GM18868 (cell line): Measurements from ENCODE around the gene CKAP2L.

Source experiments
- ATAC-seq: cut with Tn5 transposase; IDR thresholded peaks from one replicate; pipeline ENCODE4 v1.9.1; 2021; ENCODE audit warnings: mild to moderate bottlenecking, moderate library complexity; ENCODE audit not compliant: unreplicated experiment

CKAP2L gene, protein sequence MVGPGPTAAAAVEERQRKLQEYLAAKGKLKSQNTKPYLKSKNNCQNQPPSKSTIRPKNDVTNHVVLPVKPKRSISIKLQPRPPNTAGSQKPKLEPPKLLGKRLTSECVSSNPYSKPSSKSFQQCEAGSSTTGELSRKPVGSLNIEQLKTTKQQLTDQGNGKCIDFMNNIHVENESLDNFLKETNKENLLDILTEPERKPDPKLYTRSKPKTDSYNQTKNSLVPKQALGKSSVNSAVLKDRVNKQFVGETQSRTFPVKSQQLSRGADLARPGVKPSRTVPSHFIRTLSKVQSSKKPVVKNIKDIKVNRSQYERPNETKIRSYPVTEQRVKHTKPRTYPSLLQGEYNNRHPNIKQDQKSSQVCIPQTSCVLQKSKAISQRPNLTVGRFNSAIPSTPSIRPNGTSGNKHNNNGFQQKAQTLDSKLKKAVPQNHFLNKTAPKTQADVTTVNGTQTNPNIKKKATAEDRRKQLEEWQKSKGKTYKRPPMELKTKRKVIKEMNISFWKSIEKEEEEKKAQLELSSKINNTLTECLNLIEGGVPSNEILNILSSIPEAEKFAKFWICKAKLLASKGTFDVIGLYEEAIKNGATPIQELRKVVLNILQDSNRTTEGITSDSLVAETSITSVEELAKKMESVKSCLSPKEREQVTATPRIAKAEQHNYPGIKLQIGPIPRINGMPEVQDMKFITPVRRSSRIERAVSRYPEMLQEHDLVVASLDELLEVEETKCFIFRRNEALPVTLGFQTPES

DNA sequence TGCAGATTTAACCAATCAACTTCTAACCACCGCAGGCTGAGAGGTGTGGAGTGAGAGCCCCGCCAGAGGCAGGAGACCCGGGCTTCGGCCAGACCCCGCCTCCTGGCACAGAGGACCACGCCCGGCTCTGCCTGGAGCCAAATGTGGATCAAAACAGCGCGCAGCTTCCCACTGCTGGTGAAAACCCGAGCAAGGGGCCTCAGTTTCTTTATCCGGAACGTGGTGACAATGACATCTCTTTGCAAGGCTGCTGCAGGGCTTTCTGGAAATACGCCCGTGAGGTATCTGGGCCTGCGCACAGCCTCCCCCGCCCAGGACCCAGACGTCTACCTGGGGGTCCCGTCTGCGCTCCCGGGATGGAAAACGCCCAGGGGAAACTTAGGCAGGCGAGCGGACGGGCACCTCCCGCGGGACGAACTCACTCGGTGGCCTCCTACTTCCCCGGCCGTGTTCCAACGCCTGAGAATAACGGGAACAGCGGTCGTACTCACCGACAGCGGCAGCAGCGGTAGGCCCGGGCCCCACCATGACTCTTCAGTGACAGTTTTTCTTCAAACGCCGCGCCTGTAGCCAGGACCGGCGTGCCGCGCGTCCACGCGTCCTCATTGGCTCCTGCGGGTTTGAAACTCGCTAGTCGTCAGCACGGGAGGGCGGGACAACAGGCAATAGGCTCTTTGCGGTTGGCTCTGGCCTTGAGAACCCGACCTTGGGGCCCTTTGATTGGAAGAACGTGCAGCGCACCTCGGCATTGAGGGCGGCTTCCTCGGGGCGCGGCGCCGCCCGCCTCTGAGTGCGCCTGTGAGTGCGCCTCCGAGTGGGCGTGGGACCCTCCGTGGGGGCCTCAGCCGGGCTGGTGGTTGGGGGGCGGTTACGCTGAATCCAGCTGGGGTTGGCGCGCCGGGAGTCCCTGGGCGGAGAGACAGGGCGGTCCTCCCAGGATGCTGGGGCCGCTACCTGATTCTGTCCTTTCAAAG lies at the start of gene CKAP2L:
CKAP2L (minus strand) TSS at position 539 of the 974 bp plus-strand sequence; CDS start at position 528, 11 bp downstream.
- ATAC-seq, result peak; percentile 97

DNA sequence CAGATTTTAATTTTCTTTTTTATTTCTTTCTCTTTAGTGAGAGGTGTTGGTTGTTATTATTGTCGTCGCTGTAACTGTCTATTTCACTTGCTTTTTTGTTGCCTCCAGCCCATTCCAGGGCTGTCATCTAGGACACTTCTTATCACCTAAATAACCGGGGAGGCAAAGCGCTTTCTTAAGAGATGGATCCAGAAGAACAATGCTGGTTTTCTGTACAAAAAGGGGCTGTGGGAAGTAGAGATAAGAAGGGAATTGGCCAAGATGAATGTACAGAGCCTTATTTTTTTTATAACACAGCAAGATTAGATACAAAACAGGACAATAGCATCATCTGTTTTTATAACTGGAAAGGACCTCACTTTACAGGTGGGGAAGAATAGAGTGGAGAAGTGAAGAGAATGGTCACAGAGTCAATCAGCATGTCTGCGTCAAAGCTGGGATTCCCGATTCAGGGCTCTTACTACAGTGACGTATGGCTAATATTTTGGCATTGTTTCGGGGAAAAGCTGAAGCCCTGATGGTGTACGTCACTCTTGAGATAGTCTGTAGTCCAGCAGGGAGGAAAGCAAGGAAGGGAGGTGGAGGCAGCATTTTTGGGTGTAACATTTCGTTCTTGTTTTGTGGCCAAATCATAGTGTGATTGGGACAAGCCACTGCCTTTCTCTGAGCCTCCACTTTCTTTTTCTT lies 49.0 kb upstream of the CKAP2L start:
- no peak for ATAC-seq

DNA sequence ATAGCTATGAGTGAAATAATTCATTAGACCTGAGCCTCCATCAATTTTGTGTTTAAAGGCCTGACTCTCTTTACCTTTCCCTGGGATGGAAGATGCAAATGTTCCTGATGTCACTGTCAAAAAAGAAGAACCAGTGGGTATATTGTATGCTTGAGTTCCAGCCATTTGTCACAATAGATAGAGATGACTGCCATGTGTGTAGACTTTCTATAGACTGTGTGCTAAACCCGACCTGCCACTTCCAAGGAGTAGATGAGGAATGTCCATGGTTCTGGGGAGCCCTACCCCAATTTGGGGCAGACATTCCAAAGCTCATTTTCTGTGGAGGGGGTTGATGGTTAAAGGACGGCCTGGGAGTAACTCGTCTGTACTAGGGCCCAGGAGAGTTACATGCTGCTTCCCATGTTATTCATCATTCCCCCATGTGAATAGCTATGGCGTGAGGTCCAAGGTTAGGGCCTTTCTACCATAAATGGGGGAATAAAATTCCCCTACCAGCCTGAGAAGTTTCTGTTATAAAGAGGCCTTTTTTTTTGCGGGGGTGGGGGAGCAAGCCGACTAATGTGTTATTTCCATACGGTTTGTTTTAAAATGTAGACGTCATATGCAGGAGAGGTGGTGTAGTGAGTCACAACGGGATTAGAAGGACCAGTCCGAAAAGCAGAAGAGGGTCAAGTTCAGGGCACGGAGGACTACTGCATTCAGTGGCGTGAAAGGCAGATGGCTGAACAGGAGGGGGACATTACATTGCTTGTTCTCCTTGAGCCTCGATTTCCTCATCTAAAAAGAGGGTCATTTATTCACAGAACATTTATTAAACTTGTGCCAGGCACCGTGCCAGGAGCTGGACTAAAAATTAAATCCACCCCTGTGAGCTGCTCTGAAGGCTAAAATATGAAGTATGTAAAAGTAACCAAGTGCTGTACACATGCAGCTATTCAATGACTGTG lies 48.2 kb upstream of the CKAP2L start:
- no peak for ATAC-seq

DNA sequence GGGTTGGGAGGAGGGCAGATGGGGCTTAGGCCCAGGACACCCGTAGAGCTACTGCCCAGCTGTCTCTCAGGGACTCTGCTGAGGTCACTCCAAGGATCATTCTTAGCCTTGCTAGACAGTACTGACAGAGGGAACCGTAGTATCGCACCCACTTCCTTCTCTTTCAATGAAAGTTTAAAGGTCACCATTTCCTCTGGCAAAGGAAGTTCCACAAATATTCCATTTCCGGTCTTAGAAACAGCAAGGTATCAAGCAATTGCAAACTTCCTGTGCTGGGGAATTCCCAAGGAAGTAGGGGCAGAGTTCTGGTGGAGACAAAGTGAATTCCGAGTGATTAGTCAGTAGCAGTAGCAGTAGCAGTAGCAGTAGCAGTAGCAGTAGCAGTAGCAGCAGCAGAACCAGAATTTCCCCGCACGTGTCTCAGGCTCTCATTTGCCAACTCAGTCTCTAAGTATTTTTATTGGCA lies 47.5 kb upstream of the CKAP2L start:
- ATAC-seq, result no peak

DNA sequence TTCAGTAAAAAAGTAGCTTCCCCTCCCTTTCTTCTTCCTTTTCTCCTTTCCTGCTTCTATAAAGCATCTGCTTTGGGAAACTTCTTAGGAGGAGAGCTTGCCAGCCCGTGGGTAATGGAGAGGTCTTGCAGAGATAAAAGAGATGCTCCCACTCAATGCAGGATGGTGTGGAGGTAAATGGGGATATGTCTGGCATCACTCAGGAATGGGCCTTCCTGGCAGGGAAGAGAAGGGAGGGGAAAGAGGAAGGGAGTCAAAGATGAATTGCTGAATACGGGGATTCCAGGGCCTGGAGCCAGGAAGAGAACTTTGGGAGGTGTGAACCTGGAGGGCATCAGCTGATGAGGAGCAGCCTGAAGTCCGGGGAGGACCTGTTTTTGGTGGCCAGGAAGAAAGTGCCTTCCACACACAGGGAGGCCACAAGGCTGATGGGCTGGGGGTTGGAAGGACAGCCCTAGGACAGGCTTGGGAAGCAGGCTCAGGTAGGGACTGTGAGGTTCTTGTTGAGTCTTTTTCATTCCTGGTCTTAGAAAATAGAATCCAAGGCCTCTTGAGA lies 46.9 kb upstream of the CKAP2L start:
- no peak for ATAC-seq

DNA sequence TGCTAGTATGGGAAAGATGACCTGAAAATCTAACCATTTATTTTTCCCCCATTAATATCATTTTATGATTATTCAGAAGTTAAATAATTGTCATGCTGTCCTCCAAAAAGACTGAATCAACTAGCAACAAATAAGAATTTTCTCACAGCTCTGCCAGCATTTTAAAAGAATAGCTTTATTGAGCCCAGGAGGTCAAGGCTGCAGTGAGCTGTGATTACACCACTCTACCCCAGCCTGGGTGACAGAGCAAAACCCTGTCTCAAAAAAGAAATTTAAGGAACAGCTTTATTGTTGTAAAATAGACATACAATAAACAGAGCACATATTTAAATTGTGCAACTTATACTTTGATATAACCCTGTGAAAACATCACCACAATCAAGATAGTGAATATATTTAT lies 44.7 kb upstream of the CKAP2L start:
- no peak for ATAC-seq

DNA sequence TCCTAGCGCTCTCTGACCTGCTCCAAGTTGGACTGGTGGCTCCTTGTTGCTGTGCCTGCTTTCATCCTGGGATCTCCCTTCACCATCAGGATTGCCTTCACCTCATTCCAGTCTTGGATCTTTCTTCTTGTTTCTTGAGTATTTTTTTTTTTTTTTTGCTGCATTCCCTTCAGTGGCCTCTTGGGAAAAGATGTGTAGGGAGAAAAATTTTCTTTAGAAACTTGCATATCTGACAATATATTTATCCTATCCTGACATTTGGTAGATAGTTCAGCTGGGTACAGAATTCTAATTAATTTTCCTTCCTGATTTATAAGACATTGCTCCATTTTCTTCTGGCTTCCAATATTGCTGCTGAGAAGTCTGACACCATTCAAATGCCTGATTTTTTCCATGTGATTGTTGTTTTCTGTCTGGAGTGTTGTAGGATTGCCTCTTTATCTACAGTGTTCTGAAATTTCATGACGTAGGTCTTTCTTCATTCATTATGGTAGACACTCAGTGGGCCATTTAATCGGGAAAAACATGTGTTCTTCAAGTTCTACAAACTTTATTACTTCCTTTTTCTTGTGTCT lies 42.9 kb upstream of the CKAP2L start:
- ATAC-seq, result no peak

DNA sequence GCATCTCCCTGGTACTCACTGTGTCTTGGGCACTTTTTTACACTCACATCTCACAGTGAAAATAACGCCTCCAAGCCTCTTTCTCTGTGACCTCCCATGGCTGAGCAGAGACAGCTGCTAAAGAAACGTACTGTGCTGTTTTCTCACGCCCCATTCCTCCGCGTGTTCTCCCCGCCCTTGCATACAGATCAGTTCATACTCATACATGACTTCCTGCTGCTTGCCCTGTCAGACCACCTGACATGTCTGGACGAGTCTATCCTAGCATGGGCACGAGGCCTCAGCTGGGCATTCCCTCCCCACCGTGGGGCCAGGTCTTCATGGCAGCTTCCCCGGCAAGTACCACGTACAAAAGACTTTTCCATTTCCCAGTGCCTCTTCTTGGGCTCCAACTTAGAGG lies 41.1 kb upstream of the CKAP2L start:
- ATAC-seq, result no peak

DNA sequence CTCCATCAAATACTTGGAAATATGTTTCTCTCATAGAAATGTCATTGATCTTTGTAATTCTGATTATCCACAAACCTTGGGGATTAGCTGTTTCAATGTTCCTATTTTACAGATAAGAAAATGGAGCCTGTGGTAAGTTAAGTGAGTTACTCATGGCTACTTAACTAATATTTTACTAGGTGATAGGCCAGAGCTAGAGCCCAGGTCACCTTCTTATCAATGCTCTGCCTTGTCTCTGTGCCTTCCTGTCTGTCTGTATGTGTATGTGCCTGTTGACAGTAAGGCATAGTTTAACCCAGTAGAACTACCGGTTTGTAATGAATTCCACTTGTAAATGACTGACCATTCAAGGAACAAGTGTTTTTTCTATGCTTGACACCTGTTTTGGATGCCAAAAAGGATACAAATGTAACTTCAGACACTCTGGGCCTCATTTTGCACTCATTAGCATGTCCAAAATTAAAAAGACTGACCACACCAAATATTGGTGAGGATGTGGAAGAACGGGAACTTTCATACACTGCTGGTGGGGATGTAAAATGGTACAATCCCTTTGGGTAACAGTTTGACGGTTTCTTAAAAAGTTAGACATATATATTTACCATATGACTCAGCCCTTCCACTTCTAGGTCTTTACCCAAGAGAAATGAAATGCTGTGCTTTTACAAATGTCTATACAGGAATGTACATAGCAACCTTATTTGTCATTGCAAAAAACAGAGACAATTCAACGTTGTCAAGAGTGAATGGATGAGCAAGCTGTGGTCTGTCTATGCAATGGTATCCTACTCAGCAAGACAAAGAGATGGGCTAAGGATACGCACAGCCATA lies 39.5 kb upstream of the CKAP2L start:
- no peak for ATAC-seq

DNA sequence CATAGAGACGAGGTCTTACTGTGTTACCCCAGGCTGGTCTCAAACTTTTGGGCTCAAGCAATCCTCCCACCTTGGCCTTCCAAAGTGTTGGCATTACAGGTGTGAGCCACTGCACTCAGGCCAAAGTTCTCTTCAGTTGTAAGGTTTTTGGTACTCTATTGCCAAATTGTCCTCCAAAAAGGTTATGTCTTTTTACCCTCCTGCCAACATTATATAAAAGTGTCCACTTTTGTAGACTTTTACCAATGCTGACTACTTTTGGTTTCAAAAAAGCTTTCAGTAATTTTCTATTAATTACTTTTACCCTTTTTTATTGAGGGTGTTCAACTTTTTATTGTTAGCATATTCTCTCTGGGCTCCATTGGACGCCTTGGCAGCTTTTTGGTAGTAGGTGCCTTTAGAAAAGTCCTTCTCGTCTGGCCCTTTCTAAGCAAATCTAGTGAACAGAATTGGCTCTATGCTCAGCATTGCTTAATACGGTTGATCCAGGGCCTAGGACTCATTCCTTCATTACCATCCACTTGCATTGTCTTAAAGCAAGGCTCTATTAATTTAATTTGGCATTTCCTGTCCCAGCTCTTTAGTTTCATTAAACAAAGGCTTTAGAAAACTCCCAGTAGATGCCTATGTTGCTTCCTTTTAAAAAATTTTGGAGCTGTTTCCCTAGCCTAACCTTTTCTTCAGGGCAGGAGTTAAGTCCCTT lies 36.6 kb upstream of the CKAP2L start:
- ATAC-seq, result no peak

DNA sequence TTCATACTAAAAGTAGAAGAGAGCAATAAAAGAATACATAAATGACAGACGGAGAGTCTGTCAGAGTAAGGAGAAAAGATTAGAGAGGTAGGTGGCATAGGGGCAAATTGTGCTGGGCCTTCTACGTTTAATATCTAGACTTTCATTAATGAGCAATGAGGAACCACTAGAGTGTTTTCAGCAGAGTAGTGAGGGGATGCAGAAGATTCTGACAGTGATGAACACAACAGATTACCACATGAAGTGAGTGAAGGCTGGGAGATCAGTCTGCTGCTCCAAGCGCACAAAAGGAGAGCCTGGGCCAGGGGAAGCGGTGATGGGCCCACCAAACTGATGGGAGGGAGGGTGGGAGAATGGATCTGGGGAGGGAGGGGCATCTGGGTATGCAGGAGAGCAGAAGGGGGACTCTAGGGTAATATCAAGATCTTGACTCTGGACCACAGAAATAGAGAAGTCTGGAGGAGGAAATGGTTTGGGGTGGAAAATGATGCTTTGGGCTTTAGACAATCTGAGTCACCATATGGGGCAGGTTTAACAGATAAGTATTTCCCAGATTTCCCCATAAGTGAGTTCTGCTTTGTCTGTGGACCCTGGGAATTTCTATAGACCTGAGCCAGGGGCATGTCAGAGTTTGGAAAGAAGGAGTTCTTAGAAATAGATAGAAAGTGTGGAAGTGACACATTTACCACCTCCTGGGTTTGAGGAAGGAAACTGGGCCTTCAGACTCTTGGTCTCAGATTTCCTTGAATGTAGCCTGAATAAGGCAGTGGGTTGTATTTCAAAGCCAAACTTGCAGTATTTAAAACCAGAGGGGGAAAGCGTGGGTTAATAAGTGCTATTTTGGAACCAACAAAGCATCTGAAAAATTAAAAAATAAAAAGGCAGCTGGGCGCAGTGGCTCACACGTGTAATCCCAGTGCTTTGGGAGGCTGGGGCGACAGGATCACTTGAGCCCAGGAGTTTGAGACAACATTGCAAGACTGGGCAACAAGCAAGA lies 34.9 kb upstream of the CKAP2L start:
- no peak for ATAC-seq

DNA sequence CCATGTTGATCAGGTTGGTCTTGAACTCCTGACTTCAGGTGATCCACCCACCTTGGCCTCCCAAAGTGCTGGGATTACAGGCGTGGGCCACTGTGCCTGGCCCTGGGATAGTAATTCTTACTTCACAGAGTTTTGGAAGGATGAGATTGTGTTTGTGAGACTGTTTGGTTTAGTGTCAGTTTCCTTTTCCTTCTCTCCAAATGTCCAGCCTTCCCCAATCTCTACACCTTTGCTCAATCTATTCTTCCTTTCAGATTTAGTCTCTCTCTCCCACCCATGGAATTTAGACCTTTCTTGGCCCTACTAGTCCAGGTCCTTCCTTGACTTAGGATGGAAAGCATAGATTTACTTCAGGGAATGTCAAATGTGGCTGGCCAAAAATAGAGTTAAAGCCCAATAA lies 32.1 kb upstream of the CKAP2L start:
- no peak for ATAC-seq

DNA sequence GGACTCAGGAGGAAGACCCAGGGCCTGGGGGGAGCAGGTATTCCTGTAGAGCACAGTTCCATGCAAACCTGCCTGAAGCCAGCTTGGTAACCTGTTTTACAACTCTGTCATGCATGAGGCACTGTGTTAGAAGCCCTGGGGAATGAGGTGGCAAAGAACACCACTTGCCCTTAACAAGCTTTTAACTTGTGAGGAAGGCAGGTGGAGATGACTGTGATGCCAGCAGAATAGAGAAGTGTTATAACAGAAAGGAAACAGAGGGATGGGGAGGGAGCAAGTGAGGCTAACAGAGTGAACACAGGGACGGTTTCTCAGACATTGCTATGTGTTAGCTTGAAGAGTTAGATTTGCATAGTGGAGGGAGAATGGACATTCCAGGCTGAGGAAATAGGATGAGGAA lies 31.4 kb upstream of the CKAP2L start:
- no peak for ATAC-seq

DNA sequence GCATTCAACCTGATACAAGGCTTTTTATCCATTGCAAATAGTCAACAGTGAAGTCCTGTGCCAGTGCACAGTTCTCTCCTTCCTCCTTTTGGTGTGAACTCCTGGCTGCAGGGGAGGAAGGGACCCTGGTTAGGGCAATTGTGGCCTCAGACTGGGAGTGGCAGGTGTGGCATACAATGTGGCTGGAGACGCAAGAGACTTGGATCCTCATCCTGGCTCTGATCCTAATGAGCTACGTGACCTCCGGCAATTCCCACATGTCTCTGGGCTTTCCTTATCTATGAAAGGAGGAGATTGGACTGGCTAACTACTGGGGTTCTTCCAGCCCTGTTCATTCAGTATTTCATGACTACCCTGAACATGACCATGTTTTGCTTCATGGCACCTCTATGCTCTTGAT lies 30.4 kb upstream of the CKAP2L start:
- no peak for ATAC-seq

DNA sequence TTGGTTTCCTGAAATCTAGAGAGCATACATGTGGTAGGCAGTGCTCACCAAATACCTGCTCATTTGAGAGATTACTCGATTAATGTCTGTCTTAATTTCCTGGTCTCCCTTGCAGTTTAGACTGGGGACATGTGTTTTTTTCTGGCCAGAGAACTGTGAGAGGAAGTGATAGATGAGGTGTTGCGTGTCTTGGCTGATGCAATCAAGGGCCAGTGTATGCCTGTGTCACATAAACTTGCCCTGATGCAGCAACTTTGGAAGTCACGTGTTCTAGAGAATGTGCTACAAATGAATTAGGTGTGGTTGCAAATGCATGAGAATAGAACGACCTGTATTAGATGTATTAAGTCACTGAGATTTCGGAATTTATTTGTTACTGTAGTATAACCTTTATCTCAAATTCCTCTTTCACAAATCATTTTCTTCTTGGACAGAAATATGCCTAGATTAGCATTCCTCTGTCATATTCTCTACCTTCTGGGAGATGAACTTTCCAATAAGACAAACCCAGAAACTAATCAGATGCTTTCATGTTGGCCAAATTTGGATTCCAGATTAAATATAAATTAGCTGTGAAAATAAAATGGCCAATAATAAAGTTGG lies 29.8 kb upstream of the CKAP2L start:
- ATAC-seq, result no peak
